GM21390 (cell line): ENCODE results near the gene AK5.
"Not testable (repeated sequence)": the region's sequence is repeated elsewhere in the genome, so short reads cannot be mapped to it uniquely, and the experiment has no call there.

ENCODE experiments used
- ATAC-seq: cut with Tn5 transposase; IDR thresholded peaks from one replicate; pipeline ENCODE4 v1.9.1; 2021; ENCODE audit not compliant: unreplicated experiment

AK5 gene

GRCh38 chr1:77489910-77490309 lies 208.1 kb downstream of the AK5 start:
- no peak for ATAC-seq

GRCh38 chr1:77494026-77494425 lies 212.2 kb downstream of the AK5 start:
- no peak for ATAC-seq

- no peak for ATAC-seq
Measured at GRCh38 chr1:77498918-77499317, 217.1 kb downstream of the AK5 start.

- no peak for ATAC-seq
Measured at GRCh38 chr1:77499466-77499865, 217.6 kb downstream of the AK5 start.

- ATAC-seq = peak; percentile 48
Measured at GRCh38 chr1:77504986-77505385, 223.2 kb downstream of the AK5 start.

GRCh38 chr1:77506771-77507170 lies 225.0 kb downstream of the AK5 start:
- ATAC-seq = no peak

GRCh38 chr1:77509051-77509492 lies 227.3 kb downstream of the AK5 start:
- ATAC-seq = no peak

- ATAC-seq = no peak
Measured at GRCh38 chr1:77509898-77510297, 228.1 kb downstream of the AK5 start.

GRCh38 chr1:77511440-77511840 lies 229.6 kb downstream of the AK5 start:
- no peak for ATAC-seq

- ATAC-seq = not testable (repeated sequence)
Measured at GRCh38 chr1:77512650-77513049, 230.8 kb downstream of the AK5 start.

GRCh38 chr1:77513839-77514763 lies 232.3 kb downstream of the AK5 start:
- ATAC-seq = no peak

GRCh38 chr1:77514921-77515776 lies 233.3 kb downstream of the AK5 start:
- ATAC-seq = no peak

- no peak for ATAC-seq
Measured at GRCh38 chr1:77516106-77516505, 234.3 kb downstream of the AK5 start.

GRCh38 chr1:77524038-77524437 lies 242.2 kb downstream of the AK5 start:
- no peak for ATAC-seq

- ATAC-seq = not testable (repeated sequence)
Measured at GRCh38 chr1:77531149-77531548, 249.3 kb downstream of the AK5 start.

GRCh38 chr1:77531596-77532280 lies 249.9 kb downstream of the AK5 start:
- not testable (repeated sequence) for ATAC-seq

- ATAC-seq = no peak
Measured at GRCh38 chr1:77532641-77533040, 250.8 kb downstream of the AK5 start.

- ATAC-seq = peak; percentile 63
Measured at GRCh38 chr1:77533660-77534305, 252.0 kb downstream of the AK5 start.

GRCh38 chr1:77534456-77534855 lies 252.6 kb downstream of the AK5 start:
- ATAC-seq = no peak

GRCh38 chr1:77536813-77537212 lies 255.0 kb downstream of the AK5 start:
- ATAC-seq = no peak
